KMS-11 (cell line): ENCODE results near the gene VASN.

Source experiments
- H2AFZ ChIP-seq: fragments of 200-600 bp; sonication (generic); 2 replicates; pipeline ENCODE4 v1.6.1; 2016; ENCODE audit warnings: antibody characterized with exemption, mixed run types, low read depth
- H3K27ac ChIP-seq: fragments of 200-600 bp; sonication (generic); 2 replicates; pipeline ENCODE4 v1.6.1; 2016; ENCODE audit warnings: mild to moderate bottlenecking, mixed run types
- H3K27me3 ChIP-seq: fragments of 200-600 bp; sonication (generic); 2 replicates; pipeline ENCODE4 v1.6.1; 2017; ENCODE audit warnings: mild to moderate bottlenecking, low read depth, mixed run types, moderate library complexity; ENCODE audit not compliant: insufficient read depth
- H3K36me3 ChIP-seq: fragments of 200-600 bp; sonication (generic); 2 replicates; pipeline ENCODE4 v1.6.1; 2017; ENCODE audit warnings: mild to moderate bottlenecking, mixed run types; ENCODE audit not compliant: insufficient read depth
- H3K4me1 ChIP-seq: fragments of 200-600 bp; sonication (generic); 2 replicates; pipeline ENCODE4 v1.6.1; 2016; ENCODE audit warnings: mild to moderate bottlenecking, low read depth, mixed run types; ENCODE audit not compliant: poor library complexity, severe bottlenecking
- H3K4me2 ChIP-seq: fragments of 200-600 bp; sonication (generic); 2 replicates; pipeline ENCODE4 v1.7.0; 2016; ENCODE audit warnings: mild to moderate bottlenecking, mixed run types
- H3K4me3 ChIP-seq: fragments of 200-600 bp; sonication (generic); IDR thresholded peaks from 2 replicates; pipeline ENCODE4 v1.6.1; 2017; ENCODE audit warnings: low read depth, low read length, mixed read lengths; ENCODE audit not compliant: insufficient read depth
- H3K79me2 ChIP-seq: fragments of 200-600 bp; sonication (generic); 2 replicates; pipeline ENCODE4 v1.6.1; 2016; ENCODE audit warnings: low read depth, mixed run types; ENCODE audit not compliant: insufficient read depth
- H3K9ac ChIP-seq: fragments of 200-600 bp; sonication (generic); 2 replicates; pipeline ENCODE4 v1.6.1; 2016; ENCODE audit warnings: mild to moderate bottlenecking, mixed run types
- H4K20me1 ChIP-seq: fragments of 200-600 bp; sonication (generic); 2 replicates; pipeline ENCODE4 v1.6.1; 2016; ENCODE audit warnings: mild to moderate bottlenecking, mixed run types; ENCODE audit not compliant: insufficient read depth
- TF ChIP-seq, protein P1 (sequence below): fragments of 200-600 bp; sonication (generic); conservative IDR thresholded peaks from 2 replicates; pipeline ENCODE4 v1.6.1; 2017; ENCODE audit warnings: low read depth, mild to moderate bottlenecking, antibody characterized with exemption, low read length, moderate library complexity, mixed read lengths

The VASN gene

DNA sequence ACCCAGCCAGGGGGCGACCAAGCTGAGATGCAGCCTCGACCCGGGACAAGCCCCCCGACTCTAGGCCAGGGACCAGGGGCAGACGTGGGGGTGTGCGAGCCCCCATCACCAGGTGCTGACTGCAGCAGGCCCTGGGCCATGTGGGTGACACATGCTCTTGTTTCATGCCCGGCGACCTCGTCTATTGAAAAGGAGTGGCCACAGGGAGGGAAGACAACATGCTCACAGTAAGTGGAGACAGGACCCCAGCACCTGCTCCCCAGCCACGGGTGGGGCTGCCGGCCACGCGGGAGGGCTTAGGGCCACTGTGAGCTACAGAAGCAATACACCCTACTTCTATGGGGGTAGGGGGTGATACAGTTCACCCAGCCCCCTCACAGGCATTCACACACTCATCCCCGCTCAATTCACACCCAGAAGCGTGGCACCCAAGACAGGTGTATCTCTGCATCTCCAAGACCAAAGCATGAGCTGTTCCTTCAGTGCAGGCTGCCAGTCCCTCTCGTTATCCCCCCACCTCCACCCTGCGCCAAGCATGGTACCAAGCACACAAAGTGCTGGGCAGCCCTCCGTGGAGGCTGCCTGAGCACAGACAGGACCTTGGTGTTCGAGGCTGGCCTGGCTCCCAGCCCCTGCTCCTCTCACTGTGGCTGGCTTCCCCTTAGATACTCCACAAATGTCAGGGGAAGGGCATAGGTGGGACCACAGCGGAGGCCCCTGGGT, 13.6 kb downstream of the VASN start:
- Histone ChIP-seq H3K4me2 (no peak overlapping the region), H3K79me2 (no peaks in the 10 kb centered on the region; the same call in 1 of the 2 replicates), H2AFZ (no peak overlapping the region), H4K20me1 (no peaks in the 10 kb centered on the region), H3K36me3 (no peaks in the 10 kb centered on the region), H3K27ac (no peak overlapping the region), H3K27me3 (no peaks in the 10 kb centered on the region), H3K4me1 (no peaks in the 10 kb centered on the region), H3K9ac (no peak overlapping the region), H3K4me3 (no peak overlapping the region)
- TF ChIP-seq, protein P1, sequence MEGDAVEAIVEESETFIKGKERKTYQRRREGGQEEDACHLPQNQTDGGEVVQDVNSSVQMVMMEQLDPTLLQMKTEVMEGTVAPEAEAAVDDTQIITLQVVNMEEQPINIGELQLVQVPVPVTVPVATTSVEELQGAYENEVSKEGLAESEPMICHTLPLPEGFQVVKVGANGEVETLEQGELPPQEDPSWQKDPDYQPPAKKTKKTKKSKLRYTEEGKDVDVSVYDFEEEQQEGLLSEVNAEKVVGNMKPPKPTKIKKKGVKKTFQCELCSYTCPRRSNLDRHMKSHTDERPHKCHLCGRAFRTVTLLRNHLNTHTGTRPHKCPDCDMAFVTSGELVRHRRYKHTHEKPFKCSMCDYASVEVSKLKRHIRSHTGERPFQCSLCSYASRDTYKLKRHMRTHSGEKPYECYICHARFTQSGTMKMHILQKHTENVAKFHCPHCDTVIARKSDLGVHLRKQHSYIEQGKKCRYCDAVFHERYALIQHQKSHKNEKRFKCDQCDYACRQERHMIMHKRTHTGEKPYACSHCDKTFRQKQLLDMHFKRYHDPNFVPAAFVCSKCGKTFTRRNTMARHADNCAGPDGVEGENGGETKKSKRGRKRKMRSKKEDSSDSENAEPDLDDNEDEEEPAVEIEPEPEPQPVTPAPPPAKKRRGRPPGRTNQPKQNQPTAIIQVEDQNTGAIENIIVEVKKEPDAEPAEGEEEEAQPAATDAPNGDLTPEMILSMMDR, result no peak

DNA sequence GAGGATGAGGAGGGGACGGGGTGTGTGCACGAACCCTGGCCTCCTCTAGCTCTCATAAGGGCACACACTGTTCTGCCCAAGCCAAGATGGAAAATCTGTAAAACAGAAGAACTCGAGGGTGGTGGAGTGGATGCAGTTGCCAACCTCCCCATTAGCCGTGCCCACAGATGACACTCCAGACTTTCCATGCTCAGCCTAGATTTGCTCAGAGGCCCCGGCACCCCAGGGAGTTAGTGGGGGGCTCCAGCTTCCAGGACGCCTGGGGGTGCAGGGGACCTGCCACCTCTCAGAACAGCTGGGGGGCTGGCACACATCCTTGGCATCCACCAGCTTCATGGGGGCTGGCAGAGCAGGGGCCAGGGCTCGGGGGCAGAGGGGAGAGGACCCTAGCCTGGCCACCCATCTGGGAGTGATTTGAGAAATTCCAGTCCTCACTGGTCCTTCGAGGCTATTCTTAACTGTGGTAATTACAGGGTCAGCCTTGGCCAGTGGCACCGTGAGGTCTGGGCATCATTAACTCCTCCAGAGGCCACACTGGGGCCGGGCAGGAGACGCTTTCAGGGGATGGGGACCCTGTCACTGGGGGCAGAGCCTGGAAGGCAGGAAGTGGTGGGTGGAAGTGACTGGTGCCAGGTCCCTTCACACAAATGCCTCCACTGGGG, 14.3 kb downstream of the VASN start:
- Histone ChIP-seq H2AFZ (no peak overlapping the region), H3K27me3 (no peaks in the 10 kb centered on the region), H3K79me2 (no peaks in the 10 kb centered on the region; the same call in 1 of the 2 replicates), H3K27ac (no peak overlapping the region), H4K20me1 (no peaks in the 10 kb centered on the region), H3K4me1 (no peaks in the 10 kb centered on the region), H3K36me3 (no peaks in the 10 kb centered on the region), H3K4me3 (no peak overlapping the region), H3K4me2 (no peak overlapping the region), H3K9ac (no peak overlapping the region)
- TF ChIP-seq, protein P1, result no peak

DNA sequence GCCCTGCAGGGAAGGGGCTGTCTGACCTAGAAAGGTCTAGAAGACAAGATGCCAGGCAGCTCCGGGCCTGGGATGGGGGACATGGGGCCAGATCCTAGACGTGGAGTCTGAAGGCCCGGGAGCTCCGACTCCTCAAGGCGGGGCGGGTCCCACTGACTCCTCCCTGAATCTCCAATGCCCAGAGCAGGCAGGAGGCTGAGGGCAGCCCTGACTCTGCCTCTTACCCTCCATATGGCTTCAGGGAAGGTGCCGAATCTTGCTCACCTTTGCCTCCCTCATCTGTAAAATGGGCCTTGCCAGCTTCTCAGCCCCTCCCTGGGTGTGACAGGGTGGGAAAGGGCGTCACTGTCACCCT, 14.8 kb downstream of the VASN start:
- Histone ChIP-seq H3K4me1 (no peaks in the 10 kb centered on the region), H3K27ac (no peak overlapping the region)
- TF ChIP-seq, protein P1, result no peak

DNA sequence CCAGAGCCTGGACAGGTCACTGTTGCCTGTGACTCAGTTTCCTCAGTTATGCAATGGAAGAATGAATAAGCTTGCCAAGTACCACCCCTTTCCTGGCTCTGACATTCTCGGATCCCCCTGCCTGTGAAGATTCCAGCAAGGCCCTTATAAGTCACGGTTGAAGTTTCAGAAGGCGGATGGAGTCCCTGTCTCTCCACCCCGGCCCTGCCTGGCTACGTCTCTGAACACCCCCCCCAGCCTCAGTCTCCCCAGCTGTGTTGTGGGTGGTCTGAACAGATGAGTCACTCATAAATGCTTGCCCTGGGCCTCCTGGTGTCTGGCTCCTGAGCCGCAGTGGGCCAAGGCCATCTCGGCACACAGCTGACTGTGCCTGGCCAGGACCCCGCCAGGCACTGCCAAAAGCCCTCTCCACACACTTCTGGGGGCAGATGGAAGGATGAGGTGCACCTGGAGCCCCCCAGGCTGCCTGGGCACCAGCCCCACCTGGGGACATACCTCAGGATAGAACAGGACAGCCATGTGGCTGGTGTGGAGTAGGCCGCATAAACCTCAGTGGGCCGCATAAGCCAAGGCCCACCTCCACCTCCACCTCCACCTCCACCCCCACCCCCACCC, 15.4 kb downstream of the VASN start:
- Histone ChIP-seq H3K79me2 (no peaks in the 10 kb centered on the region; the same call in 1 of the 2 replicates), H3K4me3 (no peak overlapping the region), H2AFZ (no peak overlapping the region), H3K4me1 (no peaks in the 10 kb centered on the region), H3K27ac (no peak overlapping the region), H3K27me3 (no peaks in the 10 kb centered on the region), H3K4me2 (no peak overlapping the region), H3K9ac (no peak overlapping the region), H3K36me3 (no peaks in the 10 kb centered on the region), H4K20me1 (no peaks in the 10 kb centered on the region)
- TF ChIP-seq, protein P1, result no peak

More for the DNA sequence above, 14.8 kb downstream of the VASN start:
- H3K27me3 ChIP-seq, result no peaks in the 10 kb centered on the region
- H3K9ac ChIP-seq, result no peak overlapping the region
- no peak overlapping the region for H3K4me2 ChIP-seq
- no peaks in the 10 kb centered on the region for H4K20me1 ChIP-seq
- no peak overlapping the region for H3K4me3 ChIP-seq
- H3K79me2 ChIP-seq, result no peaks in the 10 kb centered on the region; the same call in 1 of the 2 replicates
- H3K36me3 ChIP-seq, result no peaks in the 10 kb centered on the region
- no peak overlapping the region for H2AFZ ChIP-seq
